GM12892 (cell line): Measurements from ENCODE around the gene SHISA9.

ENCODE experiments used
- POLR2A ChIP-seq: IDR thresholded peaks from 2 replicates; pipeline ENCODE4 v1.6.1; 2011; ENCODE audit warnings: low read depth, low read length, control low read depth
- POLR2AphosphoS5 ChIP-seq: IDR thresholded peaks from 2 replicates; pipeline ENCODE4 v1.6.1; 2011; ENCODE audit warnings: low read depth, low read length, control low read depth

- TF ChIP-seq POLR2A (no peak), POLR2AphosphoS5 (no peak)
Observed at GRCh38 chr16:13104772-13105171, 203.4 kb downstream of the SHISA9 start.
